ENCODE measurements around the gene MXI1. TPM values are rescaled to one million over a fixed set of nuclear protein-coding genes. Genes with fewer than 3 reads are reported as not detected.

MXI1 gene
- total and polyA plus RNA-seq, 2 of the 4 experiments (the other 2 are of a cell fraction), result 7.2 to 11.8 TPM

- TF ChIP-seq USF2 (IDR thresholded peaks at IDR 0.05; ENCODE audit: low read depth, low read length), result peak; percentile 52; the same call in 1 of the 2 replicates
Measured at GRCh38 chr10:110323503-110323902, 116.1 kb downstream of the MXI1 start (continued).

- Histone ChIP-seq H3K9ac (ENCODE audit: low read depth, low read length) (no peak overlapping the region), H4K8ac (ENCODE audit: low read depth in 2 of 2, low read length in 2 of 2) (peak overlapping the region in 1 of 2 experiments; percentile 56; a peak in 1 of 4 replicates), H2AK5ac (ENCODE audit: low read depth, low read length) (0 out of 2 replicates have a peak overlapping the region, but pooled peaks have one; percentile 49), H3K4ac (ENCODE audit: low read depth, low read length) (peak overlapping the region; percentile 21; the same call in 1 of the 2 replicates), H4K5ac (ENCODE audit: low read depth, low read length) (peak overlapping the region; percentile 49; the same call in 1 of the 2 replicates), H2BK5ac (ENCODE audit: low read depth, low read length, poor library complexity, severe bottlenecking) (peak overlapping the region; percentile 63), H3K9me1 (ENCODE audit: insufficient read depth, low read length) (peaks cover 21% of the 10 kb centered on the region), H2BK15ac (ENCODE audit: low read depth, low read length) (0 out of 3 replicates have a peak overlapping the region, but pooled peaks have one; percentile 11), H3K4me2 (ENCODE audit: low read depth, low read length) (no peak overlapping the region), H3K23ac (ENCODE audit: low read depth, low read length) (no peak overlapping the region), H3K36me3 (ENCODE audit: control insufficient read depth, insufficient read depth, low read length) (no peaks in the 10 kb centered on the region), H2BK120ac (ENCODE audit: low read depth, low read length) (peak overlapping the region; percentile 63; the same call in 1 of the 2 replicates), H4K20me1 (ENCODE audit: insufficient read depth, low read length) (peaks cover 5% of the 10 kb centered on the region; the same call in 1 of the 2 replicates), H4K91ac (ENCODE audit: insufficient read depth, low read depth, low read length) (peak overlapping the region; percentile 44), H3K9me3 (ENCODE audit: control insufficient read depth, insufficient read depth, low read length) (peaks cover 6% of the 10 kb centered on the region; the same call in 1 of the 2 replicates), H3K4me1 (ENCODE audit: control insufficient read depth, insufficient read depth, low read length) (peaks cover 24% of the 10 kb centered on the region), H3K27ac (ENCODE audit: insufficient read depth, low read length) (no peak overlapping the region), H2AFZ (replicated peaks; ENCODE audit: low read length, poor library complexity) (no peak overlapping the region), H2BK20ac (ENCODE audit: low read depth, low read length) (peak overlapping the region; percentile 74; the same call in 1 of the 2 replicates), H3K4me3 (ENCODE audit: insufficient read depth, low read depth, low read length) (no peak overlapping the region), H3K27me3 (ENCODE audit: control insufficient read depth, insufficient read depth, low read length) (no peaks in the 10 kb centered on the region), H3K18ac (ENCODE audit: low read depth, low read length) (peak overlapping the region; percentile 16; the same call in 1 of the 2 replicates), H3K56ac (ENCODE audit: extremely low read depth, insufficient read depth, low read length) (no peak overlapping the region), H2AK9ac (replicated peaks; ENCODE audit: low read depth, low read length, poor library complexity) (no peak overlapping the region), H3K14ac (replicated peaks; ENCODE audit: low read depth, low read length) (no peak overlapping the region; the same call in 1 of the 2 replicates), H3K79me1 (ENCODE audit: low read depth in 1 of 2, low read length in 2 of 2) (no peaks in the 10 kb centered on the region)
- peak; percentile 48 for DNase-seq
- CTCF ChIA-PET, result interaction anchor here (0.6 to 1.6 kb wide), 3 partner anchors 11 to 216 kb away, joined by 4 to 6 read pairs (median 4); no protein-coding TSS in a partner anchor
- intact Hi-C loops (cut with micrococcal nuclease), result no loop called here
- POLR2A ChIA-PET (ENCODE audit: unreplicated experiment), result no interaction called here
- 20% methylated on average over 1 of the region's 5 CpGs; no CpG with 5 or more reads in 1 of the 2 experiments for WGBS, 2 experiments (ENCODE audit: extremely low coverage in 2 of 2, insufficient read length in 1 of 2)
- ATAC-seq (ENCODE audit: low read depth), result no peak
- in situ Hi-C loops (cut with MboI; ENCODE audit: low sequenced_read_pairs), result loop anchor here (25.0 kb wide), 1 partner anchor 1813 kb away; no protein-coding TSS in a partner anchor
- BruUV-seq (replicated peaks), result no TSS peak
- dilution Hi-C loops (cut with HindIII; ENCODE audit: low sequenced_read_pairs, unreplicated experiment), result no loop called here
- TF ChIP-seq RCOR1 (IDR thresholded peaks at IDR 0.05; ENCODE audit: insufficient replicate concordance, low read length) (no peak), FOS (IDR thresholded peaks at IDR 0.05; ENCODE audit: low read depth, low read length) (no peak), RFX5 (IDR thresholded peaks at IDR 0.05; ENCODE audit: low read depth, low read length) (no peak), MXI1 (IDR thresholded peaks at IDR 0.05; ENCODE audit: borderline replicate concordance, low read depth, low read length) (no peak), MAFK (IDR thresholded peaks at IDR 0.05; ENCODE audit: low read depth, low read length) (no peak), CEBPB (IDR thresholded peaks at IDR 0.05; ENCODE audit: low read depth, low read length) (no peak), MAZ (IDR thresholded peaks at IDR 0.05; ENCODE audit: borderline replicate concordance, low read depth, low read length) (no peak), BHLHE40 (IDR thresholded peaks at IDR 0.05; ENCODE audit: low read depth, low read length) (no peak)
Measured at GRCh38 chr10:110324201-110324804, 116.9 kb downstream of the MXI1 start.
